IMR-90 (cell line): ENCODE results near the gene ENOX1. TPM values are rescaled to one million over a fixed set of nuclear protein-coding genes. Genes with fewer than 3 reads are reported as not detected.

ENCODE experiments used
- ATAC-seq: fragments of 200-7000 bp; cut with Tn5 transposase; 2 replicates; pipeline ENCODE4 v1.9.1; 2020; ENCODE audit warnings: low read depth, mild to moderate bottlenecking, moderate library complexity
- BruUV-seq: library from RNA; stranded (reverse); fragments of 400-500 nt; replicated peaks from 2 replicates; lab custom pipeline; 2021; lab: Mats Ljungman, UMichigan
- CTCF ChIA-PET: fragments of 300-600 bp; formaldehyde crosslinking; extraction: SDS; loops from one replicate; lab custom pipeline; 2021; ENCODE audit warnings: antibody characterized with exemption; lab: Yijun Ruan, JAX
- POLR2A ChIA-PET: fragments of 300-600 bp; sonication (Branson Sonifier 250); formaldehyde crosslinking; loops from one replicate; lab custom pipeline; 2022; ENCODE audit warnings: antibody characterized with exemption; ENCODE audit not compliant: unreplicated experiment; lab: Charles Lee
- DNase-seq: peaks from one replicate; pipeline ENCODE4 v3.0.0; 2013
- H2AFZ ChIP-seq: replicated peaks from 2 replicates; pipeline ENCODE3; 2013; ENCODE audit warnings: low read length, mild to moderate bottlenecking; ENCODE audit not compliant: poor library complexity
- H2AK5ac ChIP-seq: 2 replicates; pipeline ENCODE4 v1.6.1; 2013; ENCODE audit warnings: low read depth, low read length, inconsistent platforms
- H2AK9ac ChIP-seq: replicated peaks from 2 replicates; pipeline ENCODE3; 2013; ENCODE audit warnings: mild to moderate bottlenecking, low read depth, low read length, moderate library complexity; ENCODE audit not compliant: poor library complexity
- H2BK120ac ChIP-seq: 2 replicates; pipeline ENCODE4 v1.6.1; 2013; ENCODE audit warnings: low read depth, low read length, inconsistent platforms
- H2BK15ac ChIP-seq: 3 replicates; pipeline ENCODE4 v1.6.1; 2013; ENCODE audit warnings: low read depth, low read length, inconsistent platforms
- H2BK20ac ChIP-seq: 2 replicates; pipeline ENCODE4 v1.6.1; 2013; ENCODE audit warnings: low read depth, mild to moderate bottlenecking, inconsistent platforms, low read length, moderate library complexity
- H2BK5ac ChIP-seq: 2 replicates; pipeline ENCODE4 v1.6.1; 2013; ENCODE audit warnings: mild to moderate bottlenecking, low read depth, low read length, inconsistent platforms; ENCODE audit not compliant: poor library complexity, severe bottlenecking
- H3K14ac ChIP-seq: replicated peaks from 2 replicates; pipeline ENCODE4 v1.6.1; 2013; ENCODE audit warnings: low read depth, low read length, inconsistent platforms
- H3K18ac ChIP-seq: 2 replicates; pipeline ENCODE4 v1.6.1; 2013; ENCODE audit warnings: low read depth, low read length, control low read depth
- H3K23ac ChIP-seq: 2 replicates; pipeline ENCODE4 v1.6.1; 2013; ENCODE audit warnings: low read depth, low read length, inconsistent platforms
- H3K27ac ChIP-seq: 2 replicates; pipeline ENCODE4 v1.5.1; 2013; ENCODE audit warnings: mild to moderate bottlenecking, control low read depth, low read length; ENCODE audit not compliant: insufficient read depth
- H3K27me3 ChIP-seq: 2 replicates; pipeline ENCODE4 v1.6.1; 2013; ENCODE audit warnings: low read length; ENCODE audit not compliant: control insufficient read depth, insufficient read depth
- H3K36me3 ChIP-seq: 2 replicates; pipeline ENCODE4 v1.6.1; 2013; ENCODE audit warnings: low read length, mixed read lengths; ENCODE audit not compliant: control insufficient read depth, insufficient read depth
- H3K4ac ChIP-seq: 2 replicates; pipeline ENCODE4 v1.6.1; 2013; ENCODE audit warnings: low read depth, low read length, inconsistent platforms
- H3K4me1 ChIP-seq: 2 replicates; pipeline ENCODE4 v1.6.1; 2013; ENCODE audit warnings: low read length, mixed read lengths; ENCODE audit not compliant: control insufficient read depth, insufficient read depth
- H3K4me2 ChIP-seq: 2 replicates; pipeline ENCODE4 v1.6.1; 2013; ENCODE audit warnings: low read depth, mild to moderate bottlenecking, control low read depth, low read length, moderate library complexity
- H3K4me3 ChIP-seq: 2 replicates; pipeline ENCODE4 v1.5.1; 2013; ENCODE audit warnings: low read depth, mild to moderate bottlenecking, control low read depth, low read length, moderate library complexity; ENCODE audit not compliant: insufficient read depth
- H3K56ac ChIP-seq: 2 replicates; pipeline ENCODE4 v1.6.1; 2013; ENCODE audit warnings: low read length, inconsistent platforms; ENCODE audit not compliant: insufficient read depth; ENCODE audit errors: extremely low read depth
- H3K79me1 ChIP-seq, 2 experiments: 2 replicates each; pipeline ENCODE4 v1.6.1; 2013; ENCODE audit warnings: low read length in 2 of 2, inconsistent platforms in 1 of 2, low read depth in 1 of 2
- H3K9ac ChIP-seq: 2 replicates; pipeline ENCODE4 v1.6.1; 2013; ENCODE audit warnings: low read depth, low read length, control low read depth
- H3K9me1 ChIP-seq: 2 replicates; pipeline ENCODE4 v1.6.1; 2013; ENCODE audit warnings: low read length, inconsistent platforms; ENCODE audit not compliant: insufficient read depth
- H3K9me3 ChIP-seq: 2 replicates; pipeline ENCODE4 v1.6.1; 2013; ENCODE audit warnings: low read length; ENCODE audit not compliant: control insufficient read depth, insufficient read depth
- H4K20me1 ChIP-seq: 2 replicates; pipeline ENCODE4 v1.6.1; 2013; ENCODE audit warnings: low read length, inconsistent platforms; ENCODE audit not compliant: insufficient read depth
- H4K5ac ChIP-seq: 2 replicates; pipeline ENCODE4 v1.6.1; 2013; ENCODE audit warnings: mild to moderate bottlenecking, low read depth, low read length, control low read depth
- H4K8ac ChIP-seq, 2 experiments: 2 replicates each; pipeline ENCODE4 v1.6.1; 2013; ENCODE audit warnings: low read depth in 2 of 2, low read length in 2 of 2, control low read depth in 1 of 2, inconsistent platforms in 1 of 2
- H4K91ac ChIP-seq: 2 replicates; pipeline ENCODE4 v1.6.1; 2013; ENCODE audit warnings: low read depth, low read length, inconsistent platforms; ENCODE audit not compliant: insufficient read depth
- BHLHE40 ChIP-seq: fragments of 150-350 bp; IDR thresholded peaks from 2 replicates; pipeline ENCODE4 v1.6.1; 2016; ENCODE audit warnings: mild to moderate bottlenecking, low read depth, low read length
- CHD1 ChIP-seq: IDR thresholded peaks from 2 replicates; pipeline ENCODE4 v1.6.1; 2012; ENCODE audit warnings: low read depth, low read length, improper control_type of control experiment
- ELK1 ChIP-seq: fragments of 150-350 bp; IDR thresholded peaks from 2 replicates; pipeline ENCODE4 v1.6.1; 2016; ENCODE audit warnings: low read depth, mild to moderate bottlenecking, low read length, moderate library complexity, borderline replicate concordance
- MAFK ChIP-seq: IDR thresholded peaks from 2 replicates; pipeline ENCODE4 v1.6.1; 2012; ENCODE audit warnings: low read depth, low read length, improper control_type of control experiment
- MAZ ChIP-seq: IDR thresholded peaks from 2 replicates; pipeline ENCODE4 v1.6.1; 2012; ENCODE audit warnings: low read depth, mild to moderate bottlenecking, low read length, improper control_type of control experiment, moderate library complexity, borderline replicate concordance
- MXI1 ChIP-seq: IDR thresholded peaks from 2 replicates; pipeline ENCODE4 v1.6.1; 2012; ENCODE audit warnings: low read depth, mild to moderate bottlenecking, low read length, moderate library complexity, borderline replicate concordance
- RFX5 ChIP-seq: IDR thresholded peaks from 2 replicates; pipeline ENCODE4 v1.8.0; 2012; ENCODE audit warnings: low read depth, mild to moderate bottlenecking, low read length, moderate library complexity
- WGBS, 2 experiments: methylation state at CpG; one replicate each; pipeline versions ENCODE4 v1.1.5 to v1.1.7; 2013; ENCODE audit warnings: missing lambda C conversion rate in 2 of 2; ENCODE audit not compliant: insufficient read length in 1 of 2; ENCODE audit errors: extremely low coverage in 2 of 2; 5-methylcytosine and 5-hydroxymethylcytosine counted together
- dilution Hi-C: fragments of 300-500 bp; cut with HindIII; formaldehyde crosslinking; loops from one replicate; pipeline ENCODE4 v1.14.3; 2018; ENCODE audit warnings: low sequenced_read_pairs; ENCODE audit not compliant: unreplicated experiment
- in situ Hi-C: fragments of 300-500 bp; cut with MboI; formaldehyde crosslinking; loops from 3 replicates; pipeline ENCODE4 v1.14.3; 2019; ENCODE audit warnings: low sequenced_read_pairs, inconsistent platforms, mixed read lengths
- intact Hi-C: fragments of 100-400 bp; cut with micrococcal nuclease; formaldehyde crosslinking; loops from 2 replicates; pipeline ENCODE4 v1.10.0; 2022
- polyA plus RNA-seq, 3 experiments: library from polyadenylated mRNA; depleted of rRNA; stranded (reverse); fragments of >200 nt; gene quantifications; 2 replicates each; pipeline ENCODE4 v1.2.3, GENCODE V29; 2012; ENCODE audit warnings: low replicate concordance in 1 of 3
- total RNA-seq: library from RNA; depleted of rRNA; stranded (reverse); fragments of >200 nt; gene quantifications from 2 replicates; pipeline ENCODE4 v1.2.3, GENCODE V29; 2012

The ENOX1 gene
- total and polyA plus RNA-seq, 2 of the 4 experiments (the other 2 are of a cell fraction), result 0.99 to 1.3 TPM

GRCh38 chr13:43193789-43194420, 592.9 kb downstream of the ENOX1 start:
- no peak overlapping the region for H3K9ac ChIP-seq
- H3K9me3 ChIP-seq, result no peaks in the 10 kb centered on the region
- ChIA-PET POLR2A (no interaction called here), CTCF (interaction anchor here (1.3 kb wide), 1 partner anchor 9 kb away, joined by 3 read pairs; no protein-coding TSS in a partner anchor)
- H3K27ac ChIP-seq, result no peak overlapping the region
- DNase-seq (no peak), ATAC-seq (no peak)
- H2BK20ac ChIP-seq, result no peak overlapping the region
- peaks cover 3% of the 10 kb centered on the region for H3K27me3 ChIP-seq
- H3K56ac ChIP-seq, result no peak overlapping the region
- H3K36me3 ChIP-seq, result no peaks in the 10 kb centered on the region
- no peak overlapping the region for H3K14ac ChIP-seq
- no peak overlapping the region for H4K91ac ChIP-seq
- H2AK5ac ChIP-seq, result no peak overlapping the region
- intact Hi-C loops (no loop called here), dilution Hi-C loops (no loop called here), in situ Hi-C loops (no loop called here)
- TF ChIP-seq ELK1 (no peak), MAZ (no peak), BHLHE40 (no peak), CHD1 (no peak), MAFK (no peak), MXI1 (no peak), RFX5 (no peak)
- no peak overlapping the region for H3K4me3 ChIP-seq
- no TSS peak for BruUV-seq
- no peaks in the 10 kb centered on the region for H4K20me1 ChIP-seq
- no peak overlapping the region for H3K4me2 ChIP-seq
- H2AK9ac ChIP-seq, result no peak overlapping the region
- H2BK15ac ChIP-seq, result no peak overlapping the region
- no peak overlapping the region for H4K5ac ChIP-seq
- no peak overlapping the region for H2BK120ac ChIP-seq
- H4K8ac ChIP-seq, result no peak overlapping the region
- H2BK5ac ChIP-seq, result no peak overlapping the region
- no peaks in the 10 kb centered on the region for H3K9me1 ChIP-seq
- no peak overlapping the region for H2AFZ ChIP-seq
- no CpG with 5 or more reads among the region's 14 CpGs for WGBS, 2 experiments
- H3K18ac ChIP-seq, result no peak overlapping the region
- H3K79me1 ChIP-seq, result no peaks in the 10 kb centered on the region
- no peak overlapping the region for H3K4ac ChIP-seq
- no peaks in the 10 kb centered on the region for H3K4me1 ChIP-seq
- H3K23ac ChIP-seq, result no peak overlapping the region
